ENCODE data around the gene TMEM43.

Gene TMEM43

GRCh38 chr3:14169871-14170270, 45.0 kb downstream of the TMEM43 start:
- Histone ChIP-seq H3K4me3 (ENCODE audit: low read depth, low read length) (no peak overlapping the region), H2AFZ (ENCODE audit: insufficient read depth, low read length, poor library complexity) (no peak overlapping the region)

GRCh38 chr3:14170531-14171159, 45.8 kb downstream of the TMEM43 start:
- no CpG with 5 or more reads among the region's 2 CpGs for WGBS (ENCODE audit: extremely low coverage, insufficient coverage, insufficient read length)
- Histone ChIP-seq H3K27ac (ENCODE audit: low read depth, low read length) (no peak overlapping the region), H3K36me3 (ENCODE audit: control insufficient read depth in 1 of 2, insufficient read depth in 2 of 2, low read length in 2 of 2) (peaks cover 22 to 46% of the 10 kb centered on the region in 2 experiments), H4K8ac (ENCODE audit: low read depth, low read length) (no peak overlapping the region), H3K4ac (ENCODE audit: low read depth, low read length) (no peak overlapping the region), H4K91ac (ENCODE audit: low read depth, low read length) (no peak overlapping the region), H2AK5ac (ENCODE audit: low read length) (no peak overlapping the region), H2BK5ac (ENCODE audit: low read depth, low read length, poor library complexity) (no peak overlapping the region), H3K4me3 (ENCODE audit: low read depth, low read length) (no peak overlapping the region), H3K23ac (ENCODE audit: low read length) (no peak overlapping the region), H3K9me3 (ENCODE audit: insufficient read depth, low read depth, low read length) (no peaks in the 10 kb centered on the region), H3K14ac (ENCODE audit: low read length) (no peak overlapping the region), H3K79me2 (ENCODE audit: control insufficient read depth, insufficient read depth, low read length, poor library complexity) (no peaks in the 10 kb centered on the region), H3K18ac (ENCODE audit: low read length) (no peak overlapping the region), H4K12ac (ENCODE audit: low read depth, low read length) (no peak overlapping the region), H2AFZ (ENCODE audit: insufficient read depth, low read length, poor library complexity) (no peak overlapping the region), H3K4me1 (ENCODE audit: control insufficient read depth in 1 of 2, insufficient read depth in 2 of 2, low read length in 2 of 2) (peaks cover 3 to 8% of the 10 kb centered on the region in 2 experiments), H2BK120ac (ENCODE audit: insufficient read depth, low read length, poor library complexity) (no peak overlapping the region), H3K79me1 (ENCODE audit: low read length) (no peaks in the 10 kb centered on the region), H3K9ac (ENCODE audit: low read length) (no peak overlapping the region), H3K27me3 (ENCODE audit: insufficient read depth, low read length) (no peaks in the 10 kb centered on the region), H3K4me2 (ENCODE audit: low read length) (no peak overlapping the region), H2BK12ac (ENCODE audit: low read length) (no peak overlapping the region)
- DNase-seq, result peak; percentile 16 to 78

More at GRCh38 chr3:14169871-14170270, 45.0 kb downstream of the TMEM43 start:
- Histone ChIP-seq H4K8ac (ENCODE audit: low read depth, low read length) (no peak overlapping the region), H2BK12ac (ENCODE audit: low read length) (no peak overlapping the region), H2BK120ac (ENCODE audit: insufficient read depth, low read length, poor library complexity) (no peak overlapping the region), H4K91ac (ENCODE audit: low read depth, low read length) (no peak overlapping the region), H3K79me2 (ENCODE audit: control insufficient read depth, insufficient read depth, low read length, poor library complexity) (no peaks in the 10 kb centered on the region), H3K4ac (ENCODE audit: low read depth, low read length) (no peak overlapping the region), H3K14ac (ENCODE audit: low read length) (no peak overlapping the region), H3K27ac (ENCODE audit: low read depth, low read length) (no peak overlapping the region), H3K23ac (ENCODE audit: low read length) (no peak overlapping the region), H4K12ac (ENCODE audit: low read depth, low read length) (no peak overlapping the region), H2AK5ac (ENCODE audit: low read length) (no peak overlapping the region), H3K18ac (ENCODE audit: low read length) (no peak overlapping the region), H3K9me3 (ENCODE audit: insufficient read depth, low read depth, low read length) (no peaks in the 10 kb centered on the region), H3K4me2 (ENCODE audit: low read length) (no peak overlapping the region), H3K27me3 (ENCODE audit: insufficient read depth, low read length) (no peaks in the 10 kb centered on the region), H3K79me1 (ENCODE audit: low read length) (no peaks in the 10 kb centered on the region), H3K9ac (ENCODE audit: low read length) (no peak overlapping the region), H3K4me1 (ENCODE audit: control insufficient read depth in 1 of 2, insufficient read depth in 2 of 2, low read length in 2 of 2) (peaks cover 3 to 8% of the 10 kb centered on the region in 2 experiments), H2BK5ac (ENCODE audit: low read depth, low read length, poor library complexity) (no peak overlapping the region), H3K36me3 (ENCODE audit: control insufficient read depth in 1 of 2, insufficient read depth in 2 of 2, low read length in 2 of 2) (peaks cover 28 to 52% of the 10 kb centered on the region in 2 experiments)
- no peak for DNase-seq

GRCh38 chr3:14172496-14172895, 47.6 kb downstream of the TMEM43 start:
- Histone ChIP-seq H2AK5ac (ENCODE audit: low read length) (no peak overlapping the region), H3K4me1 (ENCODE audit: control insufficient read depth in 1 of 2, insufficient read depth in 2 of 2, low read length in 2 of 2) (peaks cover 3 to 10% of the 10 kb centered on the region in 2 experiments), H2BK120ac (ENCODE audit: insufficient read depth, low read length, poor library complexity) (no peak overlapping the region), H2AFZ (ENCODE audit: insufficient read depth, low read length, poor library complexity) (no peak overlapping the region), H3K9ac (ENCODE audit: low read length) (no peak overlapping the region), H3K27ac (ENCODE audit: low read depth, low read length) (no peak overlapping the region), H3K79me2 (ENCODE audit: control insufficient read depth, insufficient read depth, low read length, poor library complexity) (peaks cover 2% of the 10 kb centered on the region), H3K4ac (ENCODE audit: low read depth, low read length) (no peak overlapping the region), H3K27me3 (ENCODE audit: insufficient read depth, low read length) (no peaks in the 10 kb centered on the region), H3K4me3 (ENCODE audit: low read depth, low read length) (no peak overlapping the region), H4K91ac (ENCODE audit: low read depth, low read length) (no peak overlapping the region), H3K9me3 (ENCODE audit: insufficient read depth, low read depth, low read length) (no peaks in the 10 kb centered on the region), H3K14ac (ENCODE audit: low read length) (no peak overlapping the region), H3K79me1 (ENCODE audit: low read length) (no peaks in the 10 kb centered on the region), H4K12ac (ENCODE audit: low read depth, low read length) (no peak overlapping the region), H3K18ac (ENCODE audit: low read length) (no peak overlapping the region), H2BK5ac (ENCODE audit: low read depth, low read length, poor library complexity) (no peak overlapping the region), H3K36me3 (ENCODE audit: control insufficient read depth in 1 of 2, insufficient read depth in 2 of 2, low read length in 2 of 2) (peaks cover 15 to 32% of the 10 kb centered on the region in 2 experiments), H3K23ac (ENCODE audit: low read length) (no peak overlapping the region), H2BK12ac (ENCODE audit: low read length) (no peak overlapping the region), H4K8ac (ENCODE audit: low read depth, low read length) (no peak overlapping the region), H3K4me2 (ENCODE audit: low read length) (no peak overlapping the region)
- WGBS (ENCODE audit: extremely low coverage, insufficient coverage, insufficient read length), result no CpG with 5 or more reads among the region's 5 CpGs
- peak in 1 of 2 donors; percentile 36 for DNase-seq

- H4K91ac ChIP-seq (ENCODE audit: low read depth, low read length), result no peak overlapping the region
- no peak overlapping the region for H2BK12ac ChIP-seq (ENCODE audit: low read length)
- no peak overlapping the region for H3K9ac ChIP-seq (ENCODE audit: low read length)
- no CpG with 5 or more reads among the region's 2 CpGs for WGBS (ENCODE audit: extremely low coverage, insufficient coverage, insufficient read length)
- H3K4me3 ChIP-seq (ENCODE audit: low read depth, low read length), result no peak overlapping the region
- no peaks in the 10 kb centered on the region for H3K27me3 ChIP-seq (ENCODE audit: insufficient read depth, low read length)
- H3K4ac ChIP-seq (ENCODE audit: low read depth, low read length), result no peak overlapping the region
- no peaks in the 10 kb centered on the region for H3K9me3 ChIP-seq (ENCODE audit: insufficient read depth, low read depth, low read length)
- peaks cover 2 to 10% of the 10 kb centered on the region in 2 experiments for H3K4me1 ChIP-seq (ENCODE audit: control insufficient read depth in 1 of 2, insufficient read depth in 2 of 2, low read length in 2 of 2)
- no peak overlapping the region for H2AFZ ChIP-seq (ENCODE audit: insufficient read depth, low read length, poor library complexity)
- no peak overlapping the region for H3K18ac ChIP-seq (ENCODE audit: low read length)
- peaks cover 13% of the 10 kb centered on the region for H3K79me2 ChIP-seq (ENCODE audit: control insufficient read depth, insufficient read depth, low read length, poor library complexity)
- no peak overlapping the region for H4K8ac ChIP-seq (ENCODE audit: low read depth, low read length)
- H4K12ac ChIP-seq (ENCODE audit: low read depth, low read length), result no peak overlapping the region
- no peak overlapping the region for H3K14ac ChIP-seq (ENCODE audit: low read length)
- no peak overlapping the region for H3K23ac ChIP-seq (ENCODE audit: low read length)
- no peak overlapping the region for H2BK120ac ChIP-seq (ENCODE audit: insufficient read depth, low read length, poor library complexity)
- peaks cover 7 to 22% of the 10 kb centered on the region in 2 experiments for H3K36me3 ChIP-seq (ENCODE audit: control insufficient read depth in 1 of 2, insufficient read depth in 2 of 2, low read length in 2 of 2)
- no peak overlapping the region for H3K4me2 ChIP-seq (ENCODE audit: low read length)
- no peak overlapping the region for H2AK5ac ChIP-seq (ENCODE audit: low read length)
- no peak overlapping the region for H2BK5ac ChIP-seq (ENCODE audit: low read depth, low read length, poor library complexity)
- no peak for DNase-seq
- H3K79me1 ChIP-seq (ENCODE audit: low read length), result peaks cover 10% of the 10 kb centered on the region
- no peak overlapping the region for H3K27ac ChIP-seq (ENCODE audit: low read depth, low read length)
These were observed 49.6 kb downstream of the TMEM43 start for GRCh38 chr3:14174483-14174882.
